Retinal pigment epithelial cell (primary cell): ENCODE results near the gene FBLN5.
"Not testable (repeated sequence)": the region's sequence is repeated elsewhere in the genome, so short reads cannot be mapped to it uniquely, and the experiment has no call there.

Experiments
- DNase-seq: peaks from one replicate; pipeline ENCODE4 v3.0.0-alpha.2; 2010; ENCODE audit warnings: low read depth
- H3K4me3 ChIP-seq: 2 replicates; pipeline ENCODE4 v1.5.1; 2011; ENCODE audit warnings: mild to moderate bottlenecking, low read length, control low read depth, moderate library complexity
- TF ChIP-seq, protein P1 (sequence below): conservative IDR thresholded peaks from 2 replicates; pipeline ENCODE4 v1.5.1; 2011; ENCODE audit warnings: low read depth, low read length, control low read depth, inconsistent platforms

FBLN5 gene

GRCh38 chr14:91899806-91900205 lies 47.7 kb downstream of the FBLN5 start:
- no peak overlapping the region for H3K4me3 ChIP-seq
- no peak for DNase-seq
- TF ChIP-seq, protein P1, sequence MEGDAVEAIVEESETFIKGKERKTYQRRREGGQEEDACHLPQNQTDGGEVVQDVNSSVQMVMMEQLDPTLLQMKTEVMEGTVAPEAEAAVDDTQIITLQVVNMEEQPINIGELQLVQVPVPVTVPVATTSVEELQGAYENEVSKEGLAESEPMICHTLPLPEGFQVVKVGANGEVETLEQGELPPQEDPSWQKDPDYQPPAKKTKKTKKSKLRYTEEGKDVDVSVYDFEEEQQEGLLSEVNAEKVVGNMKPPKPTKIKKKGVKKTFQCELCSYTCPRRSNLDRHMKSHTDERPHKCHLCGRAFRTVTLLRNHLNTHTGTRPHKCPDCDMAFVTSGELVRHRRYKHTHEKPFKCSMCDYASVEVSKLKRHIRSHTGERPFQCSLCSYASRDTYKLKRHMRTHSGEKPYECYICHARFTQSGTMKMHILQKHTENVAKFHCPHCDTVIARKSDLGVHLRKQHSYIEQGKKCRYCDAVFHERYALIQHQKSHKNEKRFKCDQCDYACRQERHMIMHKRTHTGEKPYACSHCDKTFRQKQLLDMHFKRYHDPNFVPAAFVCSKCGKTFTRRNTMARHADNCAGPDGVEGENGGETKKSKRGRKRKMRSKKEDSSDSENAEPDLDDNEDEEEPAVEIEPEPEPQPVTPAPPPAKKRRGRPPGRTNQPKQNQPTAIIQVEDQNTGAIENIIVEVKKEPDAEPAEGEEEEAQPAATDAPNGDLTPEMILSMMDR: no peak

DNA sequence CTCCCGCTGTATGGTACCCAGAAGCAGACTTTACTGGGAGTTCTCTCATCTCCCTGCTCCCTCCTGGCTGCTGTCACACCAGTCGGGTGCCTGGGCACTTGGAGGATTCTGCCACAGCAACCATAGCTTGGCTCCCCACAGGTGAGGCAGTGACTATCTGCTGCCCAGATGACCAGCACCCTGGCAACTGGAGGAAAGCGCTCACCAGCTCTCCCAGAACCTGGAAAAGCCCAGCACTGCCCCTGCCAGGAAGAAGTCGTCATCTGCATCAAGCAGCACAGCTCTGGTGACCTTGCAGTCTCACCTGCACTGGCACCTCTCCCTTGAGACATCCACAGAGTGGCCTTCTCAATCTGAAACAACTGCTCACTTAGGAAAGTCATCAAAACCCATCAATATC lies 48.3 kb downstream of the FBLN5 start:
- DNase-seq: no peak
- no peak overlapping the region for H3K4me3 ChIP-seq
- TF ChIP-seq, protein P1: peak; percentile 52

GRCh38 chr14:91898372-91898771 lies 49.1 kb downstream of the FBLN5 start:
- no peak overlapping the region for H3K4me3 ChIP-seq
- TF ChIP-seq, protein P1: no peak
- peak; percentile 26 for DNase-seq

- H3K4me3 ChIP-seq, DNase-seq: not testable (repeated sequence)
Observed at GRCh38 chr14:91897716-91898115, 49.8 kb downstream of the FBLN5 start.

- peak; percentile 81 for DNase-seq
- TF ChIP-seq, protein P1: no peak
- no peak overlapping the region for H3K4me3 ChIP-seq
Observed at GRCh38 chr14:91897106-91897701, 50.3 kb downstream of the FBLN5 start.

GRCh38 chr14:91896419-91896818 lies 51.1 kb downstream of the FBLN5 start:
- TF ChIP-seq, protein P1: no peak
- no peak overlapping the region for H3K4me3 ChIP-seq
- no peak for DNase-seq

GRCh38 chr14:91893669-91894068 lies 53.8 kb downstream of the FBLN5 start:
- no peak for DNase-seq
- H3K4me3 ChIP-seq: no peak overlapping the region
- TF ChIP-seq, protein P1: no peak

DNA sequence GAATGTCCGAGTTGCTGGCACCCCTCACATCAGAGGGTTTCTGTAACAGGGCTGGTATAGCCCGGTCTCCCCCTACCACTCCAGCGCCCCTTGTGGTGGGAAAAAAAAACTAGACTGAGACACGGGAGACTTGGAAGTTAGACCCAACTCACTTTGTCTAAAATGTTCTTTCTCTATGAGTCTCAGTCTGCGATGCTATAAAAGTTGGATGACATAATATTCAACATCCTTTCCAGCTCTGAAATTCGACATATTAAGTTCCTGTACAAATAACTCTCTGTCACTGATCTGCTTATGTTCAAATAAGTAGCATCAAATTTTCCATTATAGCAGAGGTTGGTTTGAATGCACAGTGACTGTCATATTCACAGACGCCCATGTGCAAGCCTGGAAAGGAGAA lies 54.5 kb downstream of the FBLN5 start:
- TF ChIP-seq, protein P1: peak; percentile 66
- H3K4me3 ChIP-seq: no peak overlapping the region
- DNase-seq: no peak
